SK-N-SH (cell line): ENCODE results near the gene PLEKHD1. TPM values are rescaled to one million over a fixed set of nuclear protein-coding genes. Genes with fewer than 3 reads are reported as not detected.

Experiments used
- CTCF ChIA-PET: fragments of 300-600, 350-600 bp; formaldehyde crosslinking; extraction: SDS; loops from one replicate; lab custom pipeline; 2021; lab: Yijun Ruan, JAX
- POLR2A ChIA-PET: fragments of 350-600 bp; sonication (Branson Sonifier 250); formaldehyde crosslinking; extraction: SDS; loops from one replicate; lab custom pipeline; 2020; ENCODE audit warnings: antibody characterized with exemption, inconsistent platforms; lab: Yijun Ruan, JAX
- DNase-seq: peaks from one replicate; pipeline ENCODE4 v3.0.0; 2012
- H2AFZ ChIP-seq: fragments of 200-600 bp; sonication (generic); 2 replicates; pipeline ENCODE4 v1.8.1; 2016; ENCODE audit warnings: antibody characterized with exemption, mild to moderate bottlenecking, low read depth
- H3F3A ChIP-seq: fragments of 200-600 bp; sonication (generic); replicated peaks from 2 replicates; pipeline ENCODE3; 2016; ENCODE audit warnings: antibody characterized with exemption, mild to moderate bottlenecking; ENCODE audit not compliant: insufficient read depth
- H3K27ac ChIP-seq, 2 experiments: fragments of 200-500 bp in 1 of 2; fragments of 200-600 bp in 1 of 2; sonication (Bioruptor generic) in 1 of 2; sonication (generic), shearing (Covaris generic) in 1 of 2; 2 replicates each; pipeline versions ENCODE4 v1.5.1 to v1.6.1; 2014 to 2016; ENCODE audit warnings: low read depth in 2 of 2, inconsistent platforms in 1 of 2, low read length in 1 of 2, mild to moderate bottlenecking in 1 of 2, mixed read lengths in 1 of 2
- H3K27me3 ChIP-seq: fragments of 200-600 bp; sonication (generic), shearing (Covaris generic); 2 replicates; pipeline ENCODE4 v1.6.1; 2016; ENCODE audit warnings: mixed run types; ENCODE audit not compliant: insufficient read depth
- H3K36me3 ChIP-seq, 2 experiments: fragments of 200-500 bp in 1 of 2; fragments of 200-600 bp in 1 of 2; sonication (Bioruptor generic) in 1 of 2; sonication (generic) in 1 of 2; replicated peaks in 1 of 2; 2 replicates each; pipeline versions ENCODE3 to v1.5.1; 2014 to 2016; ENCODE audit warnings: low read length in 1 of 2, mild to moderate bottlenecking in 1 of 2; ENCODE audit not compliant: insufficient read depth in 2 of 2, control insufficient read depth in 1 of 2
- H3K4me1 ChIP-seq, 2 experiments: fragments of 200-500 bp in 1 of 2; fragments of 200-600 bp in 1 of 2; sonication (Bioruptor generic) in 1 of 2; sonication (generic), shearing (Covaris generic) in 1 of 2; 2 replicates each; pipeline versions ENCODE4 v1.5.1 to v1.6.1; 2014 to 2016; ENCODE audit warnings: low read depth in 1 of 2, low read length in 1 of 2, mixed run types in 1 of 2; ENCODE audit not compliant: insufficient read depth in 2 of 2, control insufficient read depth in 1 of 2
- H3K4me2 ChIP-seq: fragments of 200-600 bp; sonication (generic), shearing (Covaris generic); 2 replicates; pipeline ENCODE4 v1.6.1; 2017; ENCODE audit warnings: mixed run types
- H3K4me3 ChIP-seq, 2 experiments: fragments of 200-500 bp in 1 of 2; fragments of 200-600 bp in 1 of 2; sonication (Bioruptor generic) in 1 of 2; sonication (generic), shearing (Covaris generic) in 1 of 2; 2 replicates each; pipeline versions ENCODE4 v1.5.1 to v1.8.1; 2014 to 2016; ENCODE audit warnings: low read depth in 2 of 2, inconsistent platforms in 1 of 2, low read length in 1 of 2, mild to moderate bottlenecking in 1 of 2, mixed read lengths in 1 of 2, moderate library complexity in 1 of 2
- H3K79me2 ChIP-seq: fragments of 200-600 bp; sonication (generic); 2 replicates; pipeline ENCODE4 v1.8.1; 2017; ENCODE audit warnings: mild to moderate bottlenecking; ENCODE audit not compliant: insufficient read depth
- H3K9ac ChIP-seq: fragments of 200-600 bp; sonication (generic); 2 replicates; pipeline ENCODE4 v1.6.1; 2017; ENCODE audit warnings: mixed run types
- H3K9me2 ChIP-seq: fragments of 200-600 bp; sonication (generic); 2 replicates; pipeline ENCODE4 v1.6.1; 2017; ENCODE audit warnings: mixed run types
- H3K9me3 ChIP-seq: fragments of 200-600 bp; sonication (generic); 2 replicates; pipeline ENCODE4 v1.6.1; 2017; ENCODE audit warnings: mixed run types, mild to moderate bottlenecking, moderate library complexity
- H4K20me1 ChIP-seq: fragments of 200-600 bp; sonication (generic); 2 replicates; pipeline ENCODE4 v1.6.1; 2017; ENCODE audit warnings: mild to moderate bottlenecking, mixed run types; ENCODE audit not compliant: insufficient read depth
- CHD2 ChIP-seq: fragments of 150-350 bp; IDR thresholded peaks from 2 replicates; pipeline ENCODE4 v1.6.1; 2018; ENCODE audit warnings: low read length; ENCODE audit not compliant: partially characterized antibody
- ELF1 ChIP-seq: IDR thresholded peaks from 2 replicates; pipeline ENCODE4 v1.4.0; 2012
- EP300 ChIP-seq, 2 experiments: IDR thresholded peaks; 2 replicates each; pipeline versions ENCODE4 v1.4.0 to v1.6.1; 2012; ENCODE audit warnings: borderline replicate concordance in 1 of 2, low read depth in 1 of 2, low read length in 1 of 2
- EZH2phosphoT487 ChIP-seq: fragments of 200-600 bp; sonication (generic); IDR thresholded peaks from 2 replicates; pipeline ENCODE4 v1.6.1; 2017; ENCODE audit warnings: low read depth, mixed run types, mild to moderate bottlenecking, antibody characterized with exemption, moderate library complexity, borderline replicate concordance
- FOSL2 ChIP-seq: IDR thresholded peaks from 2 replicates; pipeline ENCODE4 v1.4.0; 2012; ENCODE audit warnings: low read depth, mild to moderate bottlenecking, moderate library complexity, borderline replicate concordance
- IRF3 ChIP-seq: fragments of 150-350 bp; IDR thresholded peaks from 2 replicates; pipeline ENCODE4 v1.6.1; 2016; ENCODE audit warnings: mild to moderate bottlenecking, low read depth, low read length
- JUND ChIP-seq: IDR thresholded peaks from 2 replicates; pipeline ENCODE4 v1.4.0; 2012
- NFIC ChIP-seq: IDR thresholded peaks from 2 replicates; pipeline ENCODE4 v1.4.0; 2012; ENCODE audit warnings: borderline replicate concordance
- NRF1 ChIP-seq: IDR thresholded peaks from 2 replicates; pipeline ENCODE4 v1.6.1; 2012; ENCODE audit warnings: low read depth, mild to moderate bottlenecking, low read length
- RCOR1 ChIP-seq: fragments of 150-350 bp; IDR thresholded peaks from 2 replicates; pipeline ENCODE4 v1.6.1; 2017; ENCODE audit warnings: antibody characterized with exemption, low read length
- RFX5 ChIP-seq: IDR thresholded peaks from 2 replicates; pipeline ENCODE4 v1.6.1; 2012; ENCODE audit warnings: mild to moderate bottlenecking, improper control_type of control experiment, low read length
- RXRA ChIP-seq: IDR thresholded peaks from 2 replicates; pipeline ENCODE4 v1.4.0; 2012; ENCODE audit warnings: low read depth, mild to moderate bottlenecking, borderline replicate concordance
- SMC3 ChIP-seq: IDR thresholded peaks from 2 replicates; pipeline ENCODE4 v1.6.1; 2012; ENCODE audit warnings: low read depth, low read length, improper control_type of control experiment
- TAF1 ChIP-seq: IDR thresholded peaks from 2 replicates; pipeline ENCODE4 v1.6.1; 2012; ENCODE audit warnings: low read depth, mild to moderate bottlenecking, low read length, moderate library complexity, borderline replicate concordance
- TEAD4 ChIP-seq: IDR thresholded peaks from 2 replicates; pipeline ENCODE4 v1.4.0; 2012; ENCODE audit warnings: mild to moderate bottlenecking, borderline replicate concordance; ENCODE audit not compliant: insufficient read depth
- USF1 ChIP-seq: IDR thresholded peaks from 2 replicates; pipeline ENCODE4 v1.4.0; 2012; ENCODE audit warnings: low read depth, borderline replicate concordance
- WGBS: methylation state at CpG from one replicate; pipeline ENCODE4 v1.1.6; 2017; ENCODE audit warnings: low lambda C conversion rate; 5-methylcytosine and 5-hydroxymethylcytosine counted together
- polyA plus RNA-seq, 3 experiments: library from polyadenylated mRNA; depleted of rRNA; stranded (reverse); fragments of >200 nt; gene quantifications; 2 replicates each; pipeline ENCODE4 v1.2.3, GENCODE V29; 2012
- TF ChIP-seq, protein P1 (sequence below): IDR thresholded peaks from 2 replicates; pipeline ENCODE4 v1.4.0; 2012; ENCODE audit warnings: low read depth
- TF ChIP-seq, protein P2 (sequence below): IDR thresholded peaks from 2 replicates; pipeline ENCODE4 v1.6.1; 2012; ENCODE audit warnings: mild to moderate bottlenecking, low read depth, low read length, moderate library complexity
- TF ChIP-seq, protein P3 (sequence below): IDR thresholded peaks from 2 replicates; pipeline ENCODE4 v1.4.0; 2012; ENCODE audit warnings: low read depth, borderline replicate concordance
- TF ChIP-seq, protein P4 (sequence below): fragments of 200-600 bp; sonication (generic); IDR thresholded peaks from 2 replicates; pipeline ENCODE4 v1.6.1; 2017; ENCODE audit warnings: antibody characterized with exemption, mild to moderate bottlenecking, moderate library complexity

PLEKHD1 gene
- polyA plus RNA-seq, 1 of the 3 experiments (the other 2 are of a cell fraction): 0.05 TPM

DNA sequence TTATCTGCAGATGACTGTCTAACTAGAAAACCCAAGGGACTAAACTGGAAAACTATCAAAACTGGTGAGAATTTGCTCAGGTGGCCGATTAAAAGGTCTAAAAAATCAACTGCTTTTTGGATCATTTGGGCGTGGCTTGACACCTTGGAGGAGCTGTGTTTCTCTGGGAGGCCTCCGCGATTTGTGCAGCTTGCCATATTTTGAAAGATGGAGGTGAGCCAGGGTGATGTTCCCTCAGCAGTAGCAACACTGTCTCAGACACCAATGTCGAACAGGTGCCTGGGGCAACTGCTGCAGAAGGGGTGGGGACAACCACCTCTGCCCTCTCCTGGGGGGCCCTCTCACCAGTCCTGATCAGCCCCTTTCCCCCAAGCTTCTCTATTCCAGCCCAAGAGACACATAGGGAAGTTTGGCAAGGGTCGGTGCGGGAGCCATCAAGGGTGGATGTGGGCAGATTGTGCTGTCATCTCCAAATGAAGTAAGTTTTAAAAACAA is 86.4 kb downstream of the PLEKHD1 start:
- no peaks in the 10 kb centered on the region for H4K20me1 ChIP-seq
- 74% methylated on average over 7 of the region's 7 CpGs for WGBS
- POLR2A ChIA-PET: interaction anchor here (0.6 kb wide), 1 partner anchor 18 kb away, joined by 3 read pairs; no protein-coding TSS in a partner anchor

More for the DNA sequence above, 86.4 kb downstream of the PLEKHD1 start:
- H3K79me2 ChIP-seq: no peaks in the 10 kb centered on the region
- no peaks in the 10 kb centered on the region for H3K36me3 ChIP-seq
- no peak overlapping the region for H2AFZ ChIP-seq
- no peak for DNase-seq
- H3K4me2 ChIP-seq: no peak overlapping the region
- no peaks in the 10 kb centered on the region for H3F3A ChIP-seq
- H3K9ac ChIP-seq: no peak overlapping the region
- CTCF ChIA-PET: interaction anchor here (0.8 to 12.6 kb wide), 10 partner anchors 9 to 329 kb away, joined by 3 to 368 read pairs (median 16); no protein-coding TSS in a partner anchor
- no peak overlapping the region for H3K4me3 ChIP-seq
- TF ChIP-seq, protein P1, sequence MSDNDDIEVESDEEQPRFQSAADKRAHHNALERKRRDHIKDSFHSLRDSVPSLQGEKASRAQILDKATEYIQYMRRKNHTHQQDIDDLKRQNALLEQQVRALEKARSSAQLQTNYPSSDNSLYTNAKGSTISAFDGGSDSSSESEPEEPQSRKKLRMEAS: no peak
- no peak for TF ChIP-seq FOSL2
- TF ChIP-seq EZH2phosphoT487: no peak
- no peak for TF ChIP-seq IRF3
- TF ChIP-seq USF1: no peak
- TF ChIP-seq, protein P2, sequence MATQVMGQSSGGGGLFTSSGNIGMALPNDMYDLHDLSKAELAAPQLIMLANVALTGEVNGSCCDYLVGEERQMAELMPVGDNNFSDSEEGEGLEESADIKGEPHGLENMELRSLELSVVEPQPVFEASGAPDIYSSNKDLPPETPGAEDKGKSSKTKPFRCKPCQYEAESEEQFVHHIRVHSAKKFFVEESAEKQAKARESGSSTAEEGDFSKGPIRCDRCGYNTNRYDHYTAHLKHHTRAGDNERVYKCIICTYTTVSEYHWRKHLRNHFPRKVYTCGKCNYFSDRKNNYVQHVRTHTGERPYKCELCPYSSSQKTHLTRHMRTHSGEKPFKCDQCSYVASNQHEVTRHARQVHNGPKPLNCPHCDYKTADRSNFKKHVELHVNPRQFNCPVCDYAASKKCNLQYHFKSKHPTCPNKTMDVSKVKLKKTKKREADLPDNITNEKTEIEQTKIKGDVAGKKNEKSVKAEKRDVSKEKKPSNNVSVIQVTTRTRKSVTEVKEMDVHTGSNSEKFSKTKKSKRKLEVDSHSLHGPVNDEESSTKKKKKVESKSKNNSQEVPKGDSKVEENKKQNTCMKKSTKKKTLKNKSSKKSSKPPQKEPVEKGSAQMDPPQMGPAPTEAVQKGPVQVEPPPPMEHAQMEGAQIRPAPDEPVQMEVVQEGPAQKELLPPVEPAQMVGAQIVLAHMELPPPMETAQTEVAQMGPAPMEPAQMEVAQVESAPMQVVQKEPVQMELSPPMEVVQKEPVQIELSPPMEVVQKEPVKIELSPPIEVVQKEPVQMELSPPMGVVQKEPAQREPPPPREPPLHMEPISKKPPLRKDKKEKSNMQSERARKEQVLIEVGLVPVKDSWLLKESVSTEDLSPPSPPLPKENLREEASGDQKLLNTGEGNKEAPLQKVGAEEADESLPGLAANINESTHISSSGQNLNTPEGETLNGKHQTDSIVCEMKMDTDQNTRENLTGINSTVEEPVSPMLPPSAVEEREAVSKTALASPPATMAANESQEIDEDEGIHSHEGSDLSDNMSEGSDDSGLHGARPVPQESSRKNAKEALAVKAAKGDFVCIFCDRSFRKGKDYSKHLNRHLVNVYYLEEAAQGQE: no peak
- no peak for TF ChIP-seq TEAD4
- no peak for TF ChIP-seq NRF1
- no peak for TF ChIP-seq TAF1
- no peak for TF ChIP-seq ELF1
- TF ChIP-seq, protein P3, sequence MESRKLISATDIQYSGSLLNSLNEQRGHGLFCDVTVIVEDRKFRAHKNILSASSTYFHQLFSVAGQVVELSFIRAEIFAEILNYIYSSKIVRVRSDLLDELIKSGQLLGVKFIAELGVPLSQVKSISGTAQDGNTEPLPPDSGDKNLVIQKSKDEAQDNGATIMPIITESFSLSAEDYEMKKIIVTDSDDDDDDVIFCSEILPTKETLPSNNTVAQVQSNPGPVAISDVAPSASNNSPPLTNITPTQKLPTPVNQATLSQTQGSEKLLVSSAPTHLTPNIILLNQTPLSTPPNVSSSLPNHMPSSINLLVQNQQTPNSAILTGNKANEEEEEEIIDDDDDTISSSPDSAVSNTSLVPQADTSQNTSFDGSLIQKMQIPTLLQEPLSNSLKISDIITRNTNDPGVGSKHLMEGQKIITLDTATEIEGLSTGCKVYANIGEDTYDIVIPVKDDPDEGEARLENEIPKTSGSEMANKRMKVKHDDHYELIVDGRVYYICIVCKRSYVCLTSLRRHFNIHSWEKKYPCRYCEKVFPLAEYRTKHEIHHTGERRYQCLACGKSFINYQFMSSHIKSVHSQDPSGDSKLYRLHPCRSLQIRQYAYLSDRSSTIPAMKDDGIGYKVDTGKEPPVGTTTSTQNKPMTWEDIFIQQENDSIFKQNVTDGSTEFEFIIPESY: no peak
- TF ChIP-seq, protein P4, sequence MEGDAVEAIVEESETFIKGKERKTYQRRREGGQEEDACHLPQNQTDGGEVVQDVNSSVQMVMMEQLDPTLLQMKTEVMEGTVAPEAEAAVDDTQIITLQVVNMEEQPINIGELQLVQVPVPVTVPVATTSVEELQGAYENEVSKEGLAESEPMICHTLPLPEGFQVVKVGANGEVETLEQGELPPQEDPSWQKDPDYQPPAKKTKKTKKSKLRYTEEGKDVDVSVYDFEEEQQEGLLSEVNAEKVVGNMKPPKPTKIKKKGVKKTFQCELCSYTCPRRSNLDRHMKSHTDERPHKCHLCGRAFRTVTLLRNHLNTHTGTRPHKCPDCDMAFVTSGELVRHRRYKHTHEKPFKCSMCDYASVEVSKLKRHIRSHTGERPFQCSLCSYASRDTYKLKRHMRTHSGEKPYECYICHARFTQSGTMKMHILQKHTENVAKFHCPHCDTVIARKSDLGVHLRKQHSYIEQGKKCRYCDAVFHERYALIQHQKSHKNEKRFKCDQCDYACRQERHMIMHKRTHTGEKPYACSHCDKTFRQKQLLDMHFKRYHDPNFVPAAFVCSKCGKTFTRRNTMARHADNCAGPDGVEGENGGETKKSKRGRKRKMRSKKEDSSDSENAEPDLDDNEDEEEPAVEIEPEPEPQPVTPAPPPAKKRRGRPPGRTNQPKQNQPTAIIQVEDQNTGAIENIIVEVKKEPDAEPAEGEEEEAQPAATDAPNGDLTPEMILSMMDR: no peak
- TF ChIP-seq NFIC: no peak
- no peak for TF ChIP-seq SMC3
- no peak for TF ChIP-seq EP300 (IDR thresholded peaks at IDR 0.05; ENCODE audit: borderline replicate concordance in 1 of 2, low read depth in 1 of 2, low read length in 1 of 2)
- no peak for TF ChIP-seq RCOR1
- no peak for TF ChIP-seq JUND
- no peak for TF ChIP-seq CHD2
- no peak for TF ChIP-seq RXRA
- no peak for TF ChIP-seq RFX5
- TF ChIP-seq, all 33 proteins: peak for 0
- no peaks in the 10 kb centered on the region for H3K9me2 ChIP-seq
- peaks cover 38% of the 10 kb centered on the region for H3K27me3 ChIP-seq
- no peaks in the 10 kb centered on the region for H3K9me3 ChIP-seq
- no peak overlapping the region for H3K27ac ChIP-seq
- peaks cover 0 to 2% of the 10 kb centered on the region in 2 experiments; a peak in 1 of 4 replicates for H3K4me1 ChIP-seq
